Measurements from ENCODE around the gene MCRIP1. TPM values are rescaled to one million over a fixed set of nuclear protein-coding genes. Genes with fewer than 3 reads are reported as not detected.

Gene MCRIP1
- total RNA-seq, 1 donor from 2014 or later, result 138 TPM

- no peak for DNase-seq
Observed at GRCh38 chr17:81817758-81818147, 15.3 kb downstream of the MCRIP1 start.

DNA sequence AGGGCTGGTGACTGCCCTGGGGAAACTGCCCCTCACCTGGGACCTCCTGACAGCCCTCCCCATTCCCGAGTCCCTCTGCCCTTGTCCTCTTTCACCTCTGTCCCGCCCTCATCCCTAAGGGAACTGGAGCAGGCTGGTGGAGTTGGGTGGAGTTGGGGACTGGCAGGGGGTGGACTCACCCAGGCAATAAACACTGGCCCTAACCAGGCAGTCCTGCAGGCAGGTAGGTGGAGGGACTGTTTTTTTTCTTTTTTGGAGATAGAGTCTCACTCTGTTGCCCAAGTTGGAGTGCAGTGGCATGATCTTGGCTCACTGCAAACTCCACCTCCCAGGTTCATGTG, 17.5 kb downstream of the MCRIP1 start:
- no peak for DNase-seq

GRCh38 chr17:81814748-81815645, 18.1 kb downstream of the MCRIP1 start:
- no peak for DNase-seq

DNA sequence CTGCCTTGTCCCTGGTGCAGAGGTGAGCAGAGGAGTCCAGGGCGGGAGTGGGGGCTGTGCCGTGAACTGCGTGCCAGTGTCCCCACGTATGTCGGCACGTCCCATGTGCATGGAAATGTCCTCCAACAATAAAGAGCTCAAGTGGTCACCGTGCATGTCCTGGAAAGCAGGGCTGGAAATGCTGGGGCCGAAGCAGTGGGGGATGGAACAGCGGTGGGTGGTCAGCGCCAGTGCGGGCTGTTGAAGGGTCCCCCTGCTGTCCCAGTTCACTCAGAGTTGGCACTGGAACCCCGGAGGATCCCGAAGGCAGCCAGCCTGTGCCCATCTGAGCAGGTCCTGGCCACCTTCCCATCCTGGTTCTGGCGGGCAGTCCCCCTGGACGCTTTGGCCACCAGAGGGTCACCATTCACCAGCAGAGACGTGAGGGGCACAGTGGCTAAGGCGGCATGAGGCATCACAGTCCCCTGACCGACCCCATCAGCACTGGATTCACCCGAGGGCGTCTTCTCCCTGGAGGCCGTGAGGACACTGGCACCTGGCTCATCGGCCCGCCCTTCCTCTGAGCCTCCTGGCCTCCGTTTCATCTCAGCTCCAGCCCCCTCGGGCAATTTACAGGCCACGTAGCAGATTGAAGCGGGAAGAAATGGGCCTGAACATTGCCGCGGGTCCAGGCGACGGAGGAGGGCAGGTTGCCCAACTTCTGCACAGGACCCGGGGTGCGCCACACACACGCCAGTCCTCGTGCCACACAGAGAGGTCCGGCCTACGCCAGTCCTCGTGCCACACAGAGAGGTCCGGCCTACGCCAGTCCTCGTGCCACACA, 19.0 kb downstream of the MCRIP1 start:
- DNase-seq, result no peak

- DNase-seq, result no peak
Observed at GRCh38 chr17:81813371-81813684, 19.8 kb downstream of the MCRIP1 start.

DNA sequence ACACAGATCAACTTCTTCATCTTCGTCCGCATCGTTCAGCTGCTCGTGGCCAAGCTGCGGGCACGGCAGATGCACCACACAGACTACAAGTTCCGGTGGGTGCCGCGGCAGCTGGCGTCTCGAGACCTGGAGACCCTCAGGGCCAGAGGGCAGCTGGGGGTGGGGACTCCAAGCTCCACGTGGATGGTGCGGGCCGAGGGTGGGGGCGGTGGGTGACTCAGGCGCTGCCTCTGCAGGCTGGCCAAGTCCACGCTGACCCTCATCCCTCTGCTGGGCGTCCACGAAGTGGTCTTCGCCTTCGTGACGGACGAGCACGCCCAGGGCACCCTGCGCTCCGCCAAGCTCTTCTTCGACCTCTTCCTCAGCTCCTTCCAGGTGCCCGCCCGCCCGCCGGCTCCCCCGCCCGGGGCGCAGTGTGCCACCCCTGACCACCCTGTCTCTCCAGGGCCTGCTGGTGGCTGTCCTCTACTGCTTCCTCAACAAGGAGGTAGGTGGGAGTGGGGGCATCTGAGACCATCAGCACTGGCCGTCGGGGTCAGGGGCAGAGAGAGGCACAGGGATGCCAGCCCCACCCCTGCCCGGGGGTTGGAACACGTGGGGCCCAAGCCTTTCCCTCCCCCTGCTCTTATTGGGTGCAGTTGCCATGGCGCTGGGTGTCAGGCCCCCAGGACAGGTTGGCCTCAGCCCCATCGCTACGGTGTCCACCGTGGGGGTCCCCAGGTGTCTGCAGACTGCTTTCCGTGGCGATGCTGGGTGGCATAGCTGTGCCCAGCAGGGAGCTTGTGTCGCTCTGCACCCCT, 20.3 kb downstream of the MCRIP1 start:
- no peak for DNase-seq

DNA sequence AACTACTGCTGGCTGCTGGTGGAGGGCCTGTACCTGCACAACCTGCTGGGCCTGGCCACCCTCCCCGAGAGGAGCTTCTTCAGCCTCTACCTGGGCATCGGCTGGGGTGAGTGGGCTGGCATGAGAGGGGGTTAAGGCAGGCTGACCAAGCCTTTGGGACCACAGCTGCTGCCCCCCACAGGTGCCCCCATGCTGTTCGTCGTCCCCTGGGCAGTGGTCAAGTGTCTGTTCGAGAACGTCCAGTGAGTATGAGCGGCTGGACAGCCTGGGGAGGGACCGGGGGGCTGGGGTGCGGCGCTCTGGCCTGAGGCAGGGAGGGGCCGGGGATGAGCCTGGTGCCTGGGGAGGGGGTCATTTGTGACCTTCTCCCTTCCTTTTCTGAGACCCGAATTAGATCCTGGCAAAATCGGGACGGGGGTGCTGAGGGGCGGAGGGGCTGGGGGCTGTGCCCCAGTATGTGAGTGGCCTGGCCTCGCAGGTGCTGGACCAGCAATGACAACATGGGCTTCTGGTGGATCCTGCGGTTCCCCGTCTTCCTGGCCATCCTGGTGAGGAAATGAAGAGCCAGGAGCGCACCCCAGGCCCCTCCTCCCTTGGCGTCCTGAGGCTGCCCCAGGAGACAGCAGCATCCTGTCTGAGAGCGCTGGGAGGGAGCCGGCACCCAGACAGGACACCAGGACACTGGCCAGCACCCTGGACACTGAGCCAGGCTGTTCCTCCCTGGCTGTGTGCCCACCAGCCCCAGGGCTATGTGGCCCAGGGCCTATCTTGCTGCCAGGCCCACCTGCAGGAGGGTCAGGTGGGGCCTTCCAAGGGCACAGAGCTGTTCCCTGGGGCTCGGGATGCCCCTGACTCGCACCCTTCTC, 21.2 kb downstream of the MCRIP1 start:
- DNase-seq, result no peak

DNA sequence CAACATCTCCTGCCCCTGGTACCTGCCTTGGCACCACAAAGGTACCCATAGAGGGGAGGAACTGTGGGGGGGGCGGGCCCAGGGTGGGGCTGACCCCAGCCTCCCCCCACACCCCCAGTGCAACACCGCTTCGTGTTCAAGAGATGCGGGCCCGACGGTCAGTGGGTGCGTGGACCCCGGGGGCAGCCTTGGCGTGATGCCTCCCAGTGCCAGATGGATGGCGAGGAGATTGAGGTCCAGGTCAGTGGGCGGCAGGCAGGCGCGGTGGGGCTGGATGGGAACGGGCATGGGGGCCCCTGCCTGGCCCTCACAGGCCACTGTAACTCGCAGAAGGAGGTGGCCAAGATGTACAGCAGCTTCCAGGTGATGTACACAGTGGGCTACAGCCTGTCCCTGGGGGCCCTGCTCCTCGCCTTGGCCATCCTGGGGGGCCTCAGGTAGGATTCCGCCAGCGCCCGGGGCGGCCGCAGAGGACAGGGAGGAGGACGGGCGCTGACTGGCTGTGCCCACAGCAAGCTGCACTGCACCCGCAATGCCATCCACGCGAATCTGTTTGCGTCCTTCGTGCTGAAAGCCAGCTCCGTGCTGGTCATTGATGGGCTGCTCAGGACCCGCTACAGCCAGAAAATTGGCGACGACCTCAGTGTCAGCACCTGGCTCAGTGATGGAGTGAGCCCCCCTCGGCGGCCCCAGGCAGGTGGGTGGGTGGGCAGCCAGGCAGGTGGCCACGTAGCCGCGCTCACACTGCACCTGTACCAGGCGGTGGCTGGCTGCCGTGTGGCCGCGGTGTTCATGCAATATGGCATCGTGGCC, 22.0 kb downstream of the MCRIP1 start:
- no peak for DNase-seq

- DNase-seq, result no peak
Observed at GRCh38 chr17:81810476-81810875, 22.6 kb downstream of the MCRIP1 start.

- DNase-seq, result no peak
Observed at GRCh38 chr17:81809556-81809998, 23.5 kb downstream of the MCRIP1 start.

GRCh38 chr17:81808778-81809555, 24.1 kb downstream of the MCRIP1 start:
- DNase-seq, result no peak

DNA sequence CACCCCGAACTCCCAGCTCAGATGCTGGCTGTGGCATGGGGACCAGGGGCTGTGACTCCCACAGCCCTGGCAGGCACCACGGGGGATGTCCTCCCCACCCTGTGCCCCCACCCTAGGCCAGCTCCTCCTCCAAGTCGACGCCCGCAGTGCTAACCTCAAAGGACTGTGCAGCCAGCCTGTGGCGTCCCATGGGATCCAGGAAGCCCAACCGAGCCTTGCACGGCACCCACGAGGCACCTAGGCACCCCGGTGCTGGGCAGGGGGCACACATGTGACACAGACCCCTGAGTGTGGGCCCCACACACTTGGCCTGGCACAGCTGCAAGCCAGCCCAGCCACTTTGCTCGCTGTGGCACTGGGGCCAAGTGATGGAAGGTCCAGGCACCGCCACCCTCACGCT, 25.3 kb downstream of the MCRIP1 start:
- DNase-seq, result no peak

GRCh38 chr17:81807210-81807719, 25.8 kb downstream of the MCRIP1 start:
- no peak for DNase-seq

- no peak for DNase-seq
Observed at GRCh38 chr17:81806461-81807209, 26.5 kb downstream of the MCRIP1 start.

- DNase-seq, result no peak
Observed at GRCh38 chr17:81805707-81806460, 27.2 kb downstream of the MCRIP1 start.

DNA sequence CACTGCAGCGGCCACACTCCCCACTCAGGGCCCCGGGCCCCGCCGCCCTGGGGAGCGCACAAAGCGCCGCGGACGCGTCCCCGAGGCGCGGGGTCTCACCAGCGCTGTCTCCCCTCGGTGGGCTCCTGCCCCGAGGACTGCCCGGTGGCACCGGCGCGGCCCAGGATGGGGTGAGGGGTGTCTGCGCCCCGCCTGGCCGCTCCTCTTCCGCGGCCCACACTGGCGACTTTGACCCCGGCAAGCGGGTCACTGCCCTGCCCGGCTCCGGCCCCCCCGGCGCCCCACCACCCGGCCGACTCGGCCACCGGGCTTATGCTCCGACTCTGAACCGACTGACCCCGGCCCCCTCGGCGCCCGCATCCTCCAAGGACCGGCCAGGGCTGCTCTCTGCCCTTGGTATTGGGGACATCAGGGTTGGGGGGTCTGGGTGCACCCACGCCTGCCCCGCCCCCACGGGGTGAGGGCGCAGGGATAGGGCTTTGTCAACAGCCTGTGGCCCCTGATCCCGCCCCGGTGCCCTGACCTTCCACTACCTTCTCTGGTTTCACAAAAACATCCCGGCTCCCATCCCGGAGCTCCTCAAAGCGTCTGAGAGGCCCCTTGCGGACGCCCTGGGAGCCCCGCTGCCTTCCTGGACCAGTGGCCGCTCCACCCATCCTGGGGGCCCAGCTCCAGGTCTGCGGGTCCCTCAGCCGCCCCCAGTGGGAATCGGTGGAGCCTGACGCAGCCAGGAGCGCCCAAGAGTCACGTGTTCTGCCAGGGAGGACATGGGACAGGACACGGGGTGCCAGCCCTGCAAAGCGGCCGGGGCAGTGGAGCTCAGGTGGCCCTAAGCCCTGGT, 28.3 kb downstream of the MCRIP1 start:
- no peak for DNase-seq

- DNase-seq, result no peak
Observed at GRCh38 chr17:81803728-81804558, 29.1 kb downstream of the MCRIP1 start, which contains the start of gene GCGR. Gene GCGR, plus strand, starts transcription at chr17:81804150. Its CDS starts 4,869 bp downstream, at chr17:81809019.

Data from dermis blood vessel endothelial cell (primary cell).